C4-2B (cell line): ENCODE data around the gene PLCB4.

ENCODE experiments used
- H3K27ac ChIP-seq: fragments of 450-650 bp; 2 replicates; pipeline ENCODE4 v1.5.1; 2017
- CTCF ChIP-seq: fragments of 450-650 bp; conservative IDR thresholded peaks from 2 replicates; pipeline ENCODE4 v1.5.1; 2017; ENCODE audit warnings: mild to moderate bottlenecking
- ZFX ChIP-seq: fragments of 450-650 bp; IDR thresholded peaks from 2 replicates; pipeline ENCODE4 v1.6.1; 2017

PLCB4 gene

GRCh38 chr20:9255171-9255570 is 186.3 kb downstream of the PLCB4 start:
- no peak overlapping the region for H3K27ac ChIP-seq
- no peak for TF ChIP-seq ZFX
- no peak for TF ChIP-seq CTCF

- H3K27ac ChIP-seq = no peak overlapping the region
- TF ChIP-seq ZFX (no peak), CTCF (no peak)
These were observed 187.5 kb downstream of the PLCB4 start for GRCh38 chr20:9256393-9256792.

GRCh38 chr20:9258901-9259300 is 190.0 kb downstream of the PLCB4 start:
- TF ChIP-seq ZFX = no peak
- TF ChIP-seq CTCF = no peak
- no peak overlapping the region for H3K27ac ChIP-seq

- H3K27ac ChIP-seq = no peak overlapping the region
- no peak for TF ChIP-seq CTCF
- TF ChIP-seq ZFX = no peak
These were observed 191.1 kb downstream of the PLCB4 start for GRCh38 chr20:9260027-9260426.

GRCh38 chr20:9261781-9262180 is 192.9 kb downstream of the PLCB4 start:
- TF ChIP-seq CTCF (no peak), ZFX (no peak)

GRCh38 chr20:9262653-9263194 is 193.8 kb downstream of the PLCB4 start:
- TF ChIP-seq ZFX (no peak), CTCF (no peak)
- no peak overlapping the region for H3K27ac ChIP-seq

More at GRCh38 chr20:9261781-9262180, 192.9 kb downstream of the PLCB4 start:
- no peak overlapping the region for H3K27ac ChIP-seq

- no peak overlapping the region for H3K27ac ChIP-seq
- TF ChIP-seq CTCF = no peak
- TF ChIP-seq ZFX = no peak
These were observed 200.5 kb downstream of the PLCB4 start for GRCh38 chr20:9269280-9269971.
